ENCODE results near the gene ARHGAP23. TPM values are rescaled to one million over a fixed set of nuclear protein-coding genes. Genes with fewer than 3 reads are reported as not detected.

ARHGAP23 gene
- total and polyA plus RNA-seq, 2 donors (not counting 3 experiments of a cell fraction or from before 2014, with no cell fraction given): 25.4 to 190 TPM

GRCh38 chr17:38416840-38417209 lies 11.4 kb upstream of the ARHGAP23 start:
- POLR2A ChIA-PET: no interaction called here
- no peak for DNase-seq (ENCODE audit: low read depth, low spot score)
- H3K36me3 ChIP-seq (ENCODE audit: control insufficient read depth in 2 of 2, extremely low read depth in 1 of 2, insufficient read depth in 2 of 2, low read length in 2 of 2): no peaks in the 10 kb centered on the region
- intact Hi-C loops (cut with micrococcal nuclease) (no loop called here), dilution Hi-C loops (cut with MboI; ENCODE audit: extremely low pct_ligation_motif_present, low sequenced_read_pairs) (no loop called here)
- no peak overlapping the region for H3K9ac ChIP-seq (replicated peaks; ENCODE audit: extremely low read depth, insufficient read depth, low read length)
- TF ChIP-seq JUN (IDR thresholded peaks at IDR 0.05; ENCODE audit: borderline replicate concordance, insufficient read depth, insufficient read length, low read depth) (no peak), CTCF (IDR thresholded peaks at IDR 0.05; ENCODE audit: extremely low read depth in 1 of 2, insufficient read depth in 1 of 2, low read depth in 1 of 2, low read length in 2 of 2) (no peak), EZH2 (IDR thresholded peaks at IDR 0.05; ENCODE audit: borderline replicate concordance, low read depth, low read length, severe bottlenecking) (no peak), MYC (IDR thresholded peaks at IDR 0.05; ENCODE audit: low read depth, low read length) (no peak), POLR2A (IDR thresholded peaks at IDR 0.05; ENCODE audit: low read depth, low read length) (no peak), POLR2AphosphoS5 (IDR thresholded peaks at IDR 0.05; ENCODE audit: insufficient read depth, low read depth, low read length) (no peak), FOS (IDR thresholded peaks at IDR 0.05; ENCODE audit: borderline replicate concordance, insufficient read depth, low read length) (no peak), GATA2 (IDR thresholded peaks at IDR 0.05; ENCODE audit: insufficient read depth, insufficient read length, low read depth, low read length) (no peak), MAX (IDR thresholded peaks at IDR 0.05; ENCODE audit: insufficient read depth, insufficient read length) (no peak)
- no peaks in the 10 kb centered on the region for H3K79me2 ChIP-seq (ENCODE audit: control insufficient read depth, insufficient read depth, low read length)
- no peak overlapping the region for H3K4me3 ChIP-seq (replicated peaks in 1 of 3; ENCODE audit: insufficient read depth in 1 of 3, low read depth in 1 of 3, low read length in 3 of 3)
- CTCF ChIA-PET: interaction anchor here (0.6 to 9.7 kb wide), 3 partner anchors 68 to 92 kb away, joined by 4 to 96 read pairs (median 7); no protein-coding TSS in a partner anchor
- H3K27ac ChIP-seq (ENCODE audit: insufficient read depth, low read depth, low read length): no peak overlapping the region
- H4K20me1 ChIP-seq (replicated peaks; ENCODE audit: control insufficient read depth, extremely low read depth, insufficient read depth, low read length): no peaks in the 10 kb centered on the region
- no peaks in the 10 kb centered on the region for H3K9me3 ChIP-seq (replicated peaks; ENCODE audit: control insufficient read depth, insufficient read depth, low read length)
- no peaks in the 10 kb centered on the region for H3K9me1 ChIP-seq (replicated peaks; ENCODE audit: control insufficient read depth, extremely low read depth, insufficient read depth, low read length)
- peaks cover 6% of the 10 kb centered on the region for H3K4me1 ChIP-seq (ENCODE audit: control insufficient read depth, extremely low read depth, insufficient read depth, low read length)
- peaks cover 20 to 22% of the 10 kb centered on the region in 2 experiments for H3K27me3 ChIP-seq (ENCODE audit: control insufficient read depth in 2 of 2, insufficient read depth in 2 of 2, low read length in 2 of 2)
- no TSS peak for BruUV-seq (replicated peaks)
- no peak overlapping the region for H2AFZ ChIP-seq (ENCODE audit: low read depth, low read length)
- FAIRE-seq: no peak
- no peak overlapping the region for H3K4me2 ChIP-seq (ENCODE audit: insufficient read depth, low read length)
